Upper lobe of left lung (tissue), 4 donors: Measurements from ENCODE around the gene SEPTIN2.

Experiments used
- CTCF ChIP-seq, 6 experiments: fragments of 450-650 bp in 4 of 6; fragments of 200-600 bp in 2 of 6; sonication (generic) in 2 of 6; IDR thresholded peaks; one replicate each; pipeline ENCODE4 v1.5.1; 2016 to 2019; ENCODE audit warnings: antibody characterized with exemption in 6 of 6
- POLR2AphosphoS5 ChIP-seq, 2 donors: sonication (generic); formaldehyde crosslinking; IDR thresholded peaks; one replicate each; pipeline ENCODE4 v1.5.1; 2017; ENCODE audit warnings: antibody characterized with exemption in 2 of 2

DNA sequence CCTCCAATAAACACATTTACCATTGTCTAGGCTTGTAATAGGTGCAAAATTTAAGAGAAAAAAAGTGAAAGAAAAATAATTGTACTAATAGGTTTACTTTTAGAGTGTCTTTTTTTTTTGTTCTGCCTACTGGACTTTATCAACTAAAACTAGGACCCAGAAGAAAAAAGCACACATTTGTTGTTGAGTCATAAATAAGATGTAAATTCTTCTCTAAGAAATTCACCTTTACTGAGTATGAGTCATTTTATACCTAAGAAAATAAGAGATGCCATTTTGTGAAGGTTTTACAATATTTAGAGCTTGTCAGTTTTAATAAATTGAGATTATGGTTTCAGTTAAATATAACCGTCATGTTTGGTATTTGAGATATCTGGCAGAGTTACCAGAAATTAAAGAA lies 59.6 kb downstream of the SEPTIN2 start:
- no peak for TF ChIP-seq CTCF (IDR thresholded peaks at IDR 0.05)
- TF ChIP-seq POLR2AphosphoS5 (IDR thresholded peaks at IDR 0.05) = no peak
